Keratinocyte (primary cell): ENCODE data around the gene DHH. TPM values are rescaled to one million over a fixed set of nuclear protein-coding genes. Genes with fewer than 3 reads are reported as not detected.

Experiments
- DNase-seq: peaks from one replicate; pipeline ENCODE4 v3.0.0-alpha.2; 2011; ENCODE audit warnings: low read depth, missing footprints, low spot score
- FAIRE-seq: peaks from 2 replicates; lab custom pipeline; 2011; peaks lifted over from hg19 to GRCh38; lab: Jason Lieb, UNC
- H2AFZ ChIP-seq: 2 replicates; pipeline ENCODE4 v1.6.0; 2012; ENCODE audit warnings: low read length, control low read depth, inconsistent platforms; ENCODE audit not compliant: control insufficient read depth
- H3K27ac ChIP-seq: 2 replicates; pipeline ENCODE4 v1.5.1; 2011; ENCODE audit warnings: low read length; ENCODE audit not compliant: control insufficient read depth, insufficient read depth
- H3K27me3 ChIP-seq: 3 replicates; pipeline ENCODE4 v1.6.0; 2011; ENCODE audit warnings: low read length; ENCODE audit not compliant: control insufficient read depth, insufficient read depth; ENCODE audit errors: extremely low read depth
- H3K36me3 ChIP-seq, 2 experiments: 2 replicates in 1 of 2; 3 replicates in 1 of 2; pipeline ENCODE4 v1.5.1; 2011; ENCODE audit warnings: low read length in 2 of 2, mild to moderate bottlenecking in 1 of 2; ENCODE audit not compliant: control insufficient read depth in 2 of 2, insufficient read depth in 2 of 2; ENCODE audit errors: extremely low read depth in 1 of 2
- H3K4me1 ChIP-seq: 3 replicates; pipeline ENCODE4 v1.5.1; 2011; ENCODE audit warnings: low read length; ENCODE audit not compliant: control insufficient read depth, insufficient read depth; ENCODE audit errors: extremely low read depth
- H3K4me2 ChIP-seq: 3 replicates; pipeline ENCODE4 v1.6.0; 2011; ENCODE audit warnings: low read depth, low read length; ENCODE audit not compliant: control insufficient read depth, insufficient read depth; ENCODE audit errors: extremely low read depth
- H3K4me3 ChIP-seq, 3 experiments: fragments of 200-600 bp in 1 of 3; sonication (generic) in 1 of 3; 2 replicates in 2 of 3; 3 replicates in 1 of 3; pipeline ENCODE4 v1.5.1; 2011 to 2016; ENCODE audit warnings: low read length in 3 of 3, mild to moderate bottlenecking in 3 of 3, control low read depth in 2 of 3, inconsistent platforms in 1 of 3, low read depth in 1 of 3, mixed read lengths in 1 of 3, mixed run types in 1 of 3, moderate library complexity in 1 of 3; ENCODE audit not compliant: control insufficient read depth in 2 of 3, insufficient read depth in 2 of 3; ENCODE audit errors: extremely low read depth in 1 of 3
- H3K79me2 ChIP-seq: 2 replicates; pipeline ENCODE4 v1.6.0; 2012; ENCODE audit warnings: low read length; ENCODE audit not compliant: control insufficient read depth, insufficient read depth
- H3K9ac ChIP-seq: 3 replicates; pipeline ENCODE4 v1.6.0; 2011; ENCODE audit warnings: low read length; ENCODE audit not compliant: control insufficient read depth, insufficient read depth; ENCODE audit errors: extremely low read depth
- H3K9me1 ChIP-seq: 3 replicates; pipeline ENCODE4 v1.6.0; 2011; ENCODE audit warnings: low read length; ENCODE audit not compliant: control insufficient read depth, insufficient read depth; ENCODE audit errors: extremely low read depth
- H3K9me3 ChIP-seq: 2 replicates; pipeline ENCODE4 v1.5.1; 2012; ENCODE audit warnings: low read depth, low read length; ENCODE audit not compliant: control insufficient read depth
- H4K20me1 ChIP-seq: 3 replicates; pipeline ENCODE4 v1.6.0; 2011; ENCODE audit warnings: low read length; ENCODE audit not compliant: control insufficient read depth, insufficient read depth; ENCODE audit errors: extremely low read depth
- EZH2 ChIP-seq: IDR thresholded peaks from one replicate; pipeline ENCODE4 v1.6.1; 2012; ENCODE audit warnings: inconsistent platforms, mild to moderate bottlenecking, low read length, moderate library complexity
- dilution Hi-C: fragments of 300-500 bp; cut with MboI; formaldehyde crosslinking; loops from one replicate; pipeline ENCODE4 v1.7.0; 2020; ENCODE audit warnings: low sequenced_read_pairs; ENCODE audit not compliant: extremely low pct_ligation_motif_present
- polyA plus RNA-seq, 5 experiments: library from polyadenylated mRNA; depleted of rRNA in 3 of 5; stranded (reverse) in 3 of 5; stranded (forward) in 1 of 5; unstranded in 1 of 5; fragments of >200 nt; gene quantifications; 1 replicate in 1 of 5; 2 replicates in 3 of 5; 3 replicates in 1 of 5; pipeline versions ENCODE4 v1.2.1 to v1.2.3, GENCODE V29; 2011 to 2012; ENCODE audit warnings: missing spikeins in 2 of 5, low read depth in 1 of 5, low replicate concordance in 1 of 5
- TF ChIP-seq, protein P1 (sequence below), 3 experiments: IDR thresholded peaks in 1 of 3; conservative IDR thresholded peaks in 1 of 3; optimal IDR thresholded peaks in 1 of 3; 2 replicates in 2 of 3; 3 replicates in 1 of 3; pipeline versions ENCODE3 to v1.5.1; 2011; ENCODE audit warnings: low read length in 3 of 3, mild to moderate bottlenecking in 3 of 3, moderate library complexity in 2 of 3, control low read depth in 1 of 3, inconsistent platforms in 1 of 3; ENCODE audit not compliant: insufficient read depth in 2 of 3; ENCODE audit errors: extremely low read depth in 1 of 3

DHH gene
- polyA plus RNA-seq, 1 donor (not counting 4 experiments of a cell fraction or from before 2014, with no cell fraction given) = not detected

DNA sequence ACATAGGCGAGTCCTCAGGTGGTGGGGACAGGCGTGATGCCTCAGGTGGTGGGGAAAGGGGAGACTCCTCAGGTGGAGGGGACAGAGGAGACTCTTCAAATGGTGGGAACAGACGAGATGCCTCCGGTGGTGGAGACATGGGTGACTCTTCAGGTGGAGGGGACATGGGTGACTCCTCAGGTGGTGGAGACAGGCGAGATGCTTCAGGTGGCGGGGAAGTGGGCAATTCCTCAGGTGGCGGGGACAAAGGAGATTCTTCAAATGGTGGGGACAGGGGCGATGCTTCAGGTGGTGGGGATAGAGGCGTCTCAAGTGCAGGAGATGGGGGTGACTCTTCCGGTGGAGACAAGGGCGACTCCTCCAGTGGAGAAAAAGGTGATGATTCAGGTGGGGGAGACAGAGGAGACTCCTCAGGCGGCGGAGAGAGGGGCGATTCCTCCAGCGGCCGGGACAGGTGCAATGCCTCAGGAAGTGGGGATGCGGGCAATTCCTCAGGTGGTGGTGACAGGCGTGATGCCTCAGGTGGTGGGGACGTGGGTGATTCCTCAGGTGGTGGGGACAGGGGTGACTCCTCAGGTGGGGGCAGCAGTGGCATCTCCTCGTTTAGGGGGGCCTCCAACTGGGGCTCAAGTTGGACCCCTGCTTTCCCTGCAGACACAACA, 42.7 kb downstream of the DHH start:
- H3K4me3 ChIP-seq = no peak overlapping the region
- H3K27ac ChIP-seq = no peak overlapping the region
- no peaks in the 10 kb centered on the region for H3K9me3 ChIP-seq
- DNase-seq (no peak), FAIRE-seq (no peak)
- peaks cover 59% of the 10 kb centered on the region for H3K79me2 ChIP-seq
- H3K27me3 ChIP-seq = no peaks in the 10 kb centered on the region
- H3K36me3 ChIP-seq = peaks cover 62 to 79% of the 10 kb centered on the region in 2 experiments
- no peak overlapping the region for H2AFZ ChIP-seq
- peaks cover 33% of the 10 kb centered on the region for H4K20me1 ChIP-seq
- H3K9ac ChIP-seq = no peak overlapping the region
- H3K4me1 ChIP-seq = peaks cover 16% of the 10 kb centered on the region
- peaks cover 6% of the 10 kb centered on the region for H3K9me1 ChIP-seq
- dilution Hi-C loops = no loop called here
- TF ChIP-seq EZH2 = no peak
- TF ChIP-seq, protein P1, sequence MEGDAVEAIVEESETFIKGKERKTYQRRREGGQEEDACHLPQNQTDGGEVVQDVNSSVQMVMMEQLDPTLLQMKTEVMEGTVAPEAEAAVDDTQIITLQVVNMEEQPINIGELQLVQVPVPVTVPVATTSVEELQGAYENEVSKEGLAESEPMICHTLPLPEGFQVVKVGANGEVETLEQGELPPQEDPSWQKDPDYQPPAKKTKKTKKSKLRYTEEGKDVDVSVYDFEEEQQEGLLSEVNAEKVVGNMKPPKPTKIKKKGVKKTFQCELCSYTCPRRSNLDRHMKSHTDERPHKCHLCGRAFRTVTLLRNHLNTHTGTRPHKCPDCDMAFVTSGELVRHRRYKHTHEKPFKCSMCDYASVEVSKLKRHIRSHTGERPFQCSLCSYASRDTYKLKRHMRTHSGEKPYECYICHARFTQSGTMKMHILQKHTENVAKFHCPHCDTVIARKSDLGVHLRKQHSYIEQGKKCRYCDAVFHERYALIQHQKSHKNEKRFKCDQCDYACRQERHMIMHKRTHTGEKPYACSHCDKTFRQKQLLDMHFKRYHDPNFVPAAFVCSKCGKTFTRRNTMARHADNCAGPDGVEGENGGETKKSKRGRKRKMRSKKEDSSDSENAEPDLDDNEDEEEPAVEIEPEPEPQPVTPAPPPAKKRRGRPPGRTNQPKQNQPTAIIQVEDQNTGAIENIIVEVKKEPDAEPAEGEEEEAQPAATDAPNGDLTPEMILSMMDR (optimal IDR thresholded peaks at IDR 0.05 in 1 of 3, IDR thresholded peaks at IDR 0.05 in 1 of 3, conservative IDR thresholded peaks at IDR 0.05 in 1 of 3; ENCODE audit: extremely low read depth in 1 of 3, insufficient read depth in 2 of 3, low read length in 3 of 3) = no peak
- no peak overlapping the region for H3K4me2 ChIP-seq

- peaks cover 54% of the 10 kb centered on the region for H3K79me2 ChIP-seq
Observed at GRCh38 chr12:49051373-49051764, 43.2 kb downstream of the DHH start.

More at GRCh38 chr12:49051373-49051764, 43.2 kb downstream of the DHH start:
- Histone ChIP-seq H3K4me1 (peaks cover 11% of the 10 kb centered on the region), H3K4me2 (no peak overlapping the region), H4K20me1 (peaks cover 30% of the 10 kb centered on the region), H3K9me3 (no peaks in the 10 kb centered on the region), H3K36me3 (peaks cover 62 to 79% of the 10 kb centered on the region in 2 experiments), H3K9me1 (peaks cover 6% of the 10 kb centered on the region), H3K27me3 (no peaks in the 10 kb centered on the region), H3K9ac (no peak overlapping the region), H3K27ac (no peak overlapping the region), H2AFZ (no peak overlapping the region), H3K4me3 (no peak overlapping the region)
- FAIRE-seq (no peak), DNase-seq (no peak)
- TF ChIP-seq, protein P1 (optimal IDR thresholded peaks at IDR 0.05 in 1 of 3, IDR thresholded peaks at IDR 0.05 in 1 of 3, conservative IDR thresholded peaks at IDR 0.05 in 1 of 3; ENCODE audit: extremely low read depth in 1 of 3, insufficient read depth in 2 of 3, low read length in 3 of 3) = no peak
- TF ChIP-seq EZH2 = no peak
- dilution Hi-C loops = no loop called here
